Measurements from ENCODE around the gene GLO1.

Gene GLO1

GRCh38 chr6:38702558-38703397, at the start of gene GLO1:
GLO1 (minus strand) TSS chr6:38703145; CDS start chr6:38703054, 91 bp downstream.
- peak; percentile 98 for DNase-seq

DNA sequence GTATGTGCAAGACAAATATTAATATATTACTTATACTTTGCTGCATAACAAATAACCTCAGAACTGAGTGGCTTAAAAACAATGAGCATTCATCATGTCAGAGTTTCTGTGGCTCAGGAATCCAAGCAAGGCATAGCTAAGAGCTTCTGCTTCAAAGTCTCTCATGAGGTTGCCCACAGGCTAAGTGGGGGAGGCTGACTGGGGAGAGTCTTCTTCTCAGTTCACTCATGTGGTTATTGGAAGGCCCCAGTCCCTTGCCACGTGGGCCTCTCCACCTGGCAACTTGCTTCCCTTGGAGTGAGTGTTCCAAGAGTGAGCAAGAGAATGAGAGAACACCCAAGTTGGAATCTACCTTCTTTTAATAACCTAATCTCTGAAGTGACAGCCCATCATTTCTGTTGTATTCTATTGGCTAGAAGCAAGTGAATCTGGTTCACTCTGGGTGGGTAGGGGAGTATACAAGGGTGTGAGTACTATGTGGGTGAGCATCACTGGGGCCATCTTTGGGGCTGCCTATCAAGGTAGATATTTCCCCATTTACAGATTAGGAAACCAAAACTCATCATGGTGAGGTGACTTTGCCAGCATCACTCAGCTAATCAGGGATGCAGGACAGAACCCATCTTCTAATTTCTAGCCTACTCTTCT, 48.1 kb upstream of the GLO1 start:
- no peak for DNase-seq

DNA sequence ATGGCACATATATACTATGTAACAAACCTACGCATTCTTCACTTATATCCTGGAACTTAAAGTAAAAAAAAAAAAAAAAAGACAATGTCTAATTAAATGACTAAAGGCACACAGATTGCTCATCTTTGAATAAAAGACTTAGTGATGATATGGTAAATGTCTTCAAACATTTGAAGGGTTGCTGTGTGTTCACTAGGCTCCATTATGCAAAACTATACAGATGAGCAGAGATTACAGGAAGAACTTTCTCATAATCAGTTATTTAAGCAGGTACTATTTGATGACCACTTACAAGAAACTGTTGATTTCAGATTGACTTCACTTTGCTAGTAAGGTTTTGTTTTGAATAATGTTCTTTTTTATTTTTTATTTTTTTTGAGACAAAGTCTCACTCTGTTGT, 46.5 kb upstream of the GLO1 start:
- no peak for DNase-seq

DNA sequence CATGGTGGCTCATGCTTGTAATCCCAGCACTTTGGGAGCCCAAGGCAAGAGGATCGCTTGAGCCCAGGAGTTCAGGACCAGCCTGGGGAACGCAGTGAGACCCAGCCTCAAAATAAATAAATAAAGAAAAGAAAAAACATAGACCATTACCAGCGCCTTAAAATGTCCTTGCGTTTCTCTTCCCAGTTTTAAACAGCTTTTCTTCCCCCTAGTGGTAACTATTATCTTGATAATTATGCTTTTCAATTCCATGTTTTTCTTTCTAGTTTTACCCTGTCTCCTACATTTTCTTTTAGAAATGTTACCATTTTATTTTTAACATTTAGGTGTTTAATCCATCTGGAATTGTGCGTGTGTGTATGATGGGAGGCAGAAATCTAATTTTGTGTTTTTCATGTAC, 36.6 kb upstream of the GLO1 start:
- DNase-seq: peak; percentile 37

DNA sequence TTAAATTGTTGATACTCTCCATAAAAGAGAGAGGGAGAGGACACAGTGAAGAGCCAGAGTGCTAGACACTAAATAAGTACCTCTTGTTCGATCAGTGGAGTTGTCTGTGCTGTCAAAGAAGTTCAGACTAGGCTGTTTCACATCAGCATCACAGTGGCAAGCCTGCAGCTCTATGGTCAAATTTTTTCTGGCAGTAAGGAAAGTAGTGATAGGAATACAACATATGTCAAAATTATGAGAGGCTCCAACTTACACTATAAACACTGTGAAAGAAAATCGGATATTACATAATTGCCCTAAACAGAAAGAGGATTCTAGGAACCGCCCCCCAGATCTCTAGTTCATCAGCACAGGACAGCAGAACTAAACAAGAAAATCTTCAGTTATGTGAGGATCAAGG, 35.3 kb upstream of the GLO1 start:
- DNase-seq: no peak

GRCh38 chr6:38736951-38737350, 34.0 kb upstream of the GLO1 start:
- no peak for DNase-seq

DNA sequence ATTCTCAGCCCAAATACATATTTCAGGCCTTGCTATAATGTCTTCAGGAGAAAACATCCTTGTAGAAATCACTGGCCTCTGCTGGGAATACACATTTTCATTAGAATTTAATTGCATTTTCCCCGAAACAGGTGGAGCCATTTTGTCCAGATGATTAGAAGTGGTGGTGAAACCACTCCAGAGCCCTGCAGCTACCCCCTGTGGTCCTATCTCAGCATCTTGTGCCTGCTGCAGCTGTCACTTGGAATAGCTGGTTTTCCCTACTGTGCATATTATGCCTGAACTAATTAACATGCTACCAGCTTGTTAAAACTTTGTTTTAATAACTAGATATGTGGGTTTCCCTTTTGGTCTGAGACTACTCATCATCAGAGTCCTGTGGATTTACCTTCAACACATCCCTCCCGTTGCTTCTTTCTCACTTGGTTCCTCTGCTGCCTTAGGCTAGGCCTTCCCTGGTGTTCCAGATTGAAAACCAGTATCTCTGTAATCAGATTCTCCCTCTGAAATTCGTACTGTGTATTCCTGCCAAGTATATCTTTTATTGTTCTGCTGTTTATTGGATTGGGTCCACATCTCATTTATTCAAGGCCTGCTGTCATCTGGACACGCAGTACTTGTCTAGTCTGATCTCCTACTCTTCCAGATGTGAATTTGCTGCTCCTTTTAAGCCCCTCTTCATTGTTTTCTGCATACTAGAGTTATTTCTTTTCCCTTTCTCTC, 27.4 kb upstream of the GLO1 start:
- peak; percentile 94 for DNase-seq

DNA sequence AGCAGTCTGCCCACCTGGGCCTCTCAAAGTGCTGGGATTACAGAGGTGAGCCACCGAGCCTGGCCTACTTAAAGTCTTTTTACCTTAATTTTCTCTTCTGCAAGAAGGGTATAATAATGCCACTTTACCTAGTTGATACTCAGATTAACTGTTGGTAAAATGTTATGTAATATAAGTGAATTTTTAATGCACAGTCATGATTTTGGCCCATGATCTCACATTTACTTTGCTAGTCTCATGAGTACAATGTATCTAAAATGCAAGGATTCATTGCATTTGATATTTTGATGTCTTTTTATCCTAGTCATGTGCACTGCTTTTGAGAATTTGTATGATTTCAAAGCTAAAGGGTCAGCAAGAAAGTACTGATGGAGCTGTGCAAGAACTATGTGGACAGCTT, 25.3 kb upstream of the GLO1 start:
- DNase-seq: no peak

- no peak for DNase-seq
Observed at GRCh38 chr6:38725414-38726183, 22.7 kb upstream of the GLO1 start.

DNA sequence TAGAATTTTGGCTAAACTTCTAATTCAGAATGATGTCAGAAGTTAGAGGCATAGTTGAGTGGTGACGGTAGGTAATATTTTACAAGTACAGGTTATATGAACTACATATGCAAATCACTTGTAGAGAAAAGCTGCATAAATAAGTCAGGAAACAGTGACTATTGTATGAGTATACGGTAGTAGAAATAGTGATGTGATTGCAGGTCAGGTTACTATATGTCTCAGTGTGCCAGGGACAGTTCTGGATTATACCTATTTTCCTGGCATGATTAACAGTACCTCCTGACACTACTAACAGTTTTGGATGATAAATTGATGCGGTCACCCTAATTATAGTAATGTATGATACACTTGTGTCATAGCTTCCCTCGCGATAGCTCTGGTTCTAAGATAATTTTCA, 21.4 kb upstream of the GLO1 start:
- DNase-seq: no peak

DNA sequence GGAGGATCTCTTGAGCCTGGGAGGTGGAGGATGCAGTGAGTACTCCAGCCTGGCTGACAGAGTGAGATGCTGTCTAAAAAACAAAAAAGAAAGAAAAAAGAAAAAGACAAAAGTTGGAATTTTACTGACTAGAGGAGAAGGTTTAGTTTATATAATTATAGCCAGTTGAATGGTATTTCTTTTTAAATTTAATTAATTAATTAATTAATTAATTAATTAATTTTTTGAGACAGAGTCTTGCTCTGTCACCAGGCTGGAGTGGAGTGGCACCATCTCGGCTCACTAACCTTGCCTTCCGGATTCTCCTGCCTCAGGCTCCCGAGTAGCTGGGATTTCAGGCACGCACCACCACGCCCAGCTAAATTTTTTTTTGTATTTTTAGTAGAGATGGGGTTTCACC, 20.8 kb upstream of the GLO1 start:
- no peak for DNase-seq

- no peak for DNase-seq
Observed at GRCh38 chr6:38722727-38723334, 19.9 kb upstream of the GLO1 start.

DNA sequence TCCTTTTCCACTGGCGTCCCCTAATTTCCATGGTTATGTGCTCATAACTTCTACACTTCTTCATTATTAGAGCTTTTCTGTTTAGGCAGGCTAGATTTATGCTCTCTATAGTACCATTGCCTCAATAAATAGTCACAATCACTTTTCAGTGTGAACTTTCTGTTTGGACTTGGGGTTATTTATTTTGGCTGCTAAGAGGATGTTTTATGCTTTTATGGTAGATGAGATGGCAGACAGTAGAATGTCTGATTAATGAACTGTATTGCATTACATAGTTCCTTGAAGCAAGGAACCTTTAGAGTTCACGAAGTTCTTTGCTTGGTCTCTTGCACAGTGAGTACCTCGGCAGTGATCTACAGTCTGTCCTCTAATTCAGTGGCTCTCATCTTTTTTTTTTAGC, 19.1 kb upstream of the GLO1 start:
- no peak for DNase-seq

DNA sequence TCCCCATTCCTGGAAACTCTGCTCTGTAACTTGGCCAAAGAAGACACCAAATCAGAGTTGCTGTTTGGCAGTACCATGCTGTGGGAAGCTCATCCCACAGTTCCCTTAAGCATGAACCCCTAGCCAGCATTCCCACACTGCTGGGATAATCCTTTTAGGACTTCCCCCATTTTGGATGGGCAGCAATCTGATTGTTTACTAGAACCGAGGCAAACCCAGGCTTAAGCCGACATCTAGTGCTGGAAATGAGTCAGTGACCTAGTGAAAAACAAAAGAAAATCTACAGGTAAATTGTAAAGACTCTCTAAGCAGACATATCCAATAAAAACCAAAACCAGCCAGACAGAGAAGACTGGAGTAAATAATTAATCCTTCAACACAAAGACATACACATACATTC, 17.4 kb upstream of the GLO1 start:
- peak; percentile 16 for DNase-seq

DNA sequence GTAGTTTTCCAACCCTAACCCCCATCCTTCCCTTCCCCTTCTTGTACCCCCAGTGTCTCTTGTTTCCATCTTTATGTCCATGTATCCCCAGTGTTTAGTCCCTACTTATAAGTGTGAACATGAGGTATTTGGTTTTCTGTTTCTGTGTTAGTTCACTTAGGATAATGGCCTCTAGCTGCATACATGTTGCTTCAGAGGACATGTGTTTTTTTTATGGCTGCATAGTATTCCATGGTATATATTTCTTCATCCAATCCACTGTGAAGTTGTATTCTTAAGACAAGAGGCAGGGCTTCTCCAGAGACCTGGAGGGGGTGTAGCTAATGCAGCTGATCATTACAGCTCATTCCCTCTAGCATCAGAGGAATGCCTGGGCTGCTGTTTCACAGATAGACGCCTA, 16.4 kb upstream of the GLO1 start:
- no peak for DNase-seq

GRCh38 chr6:38716825-38717224, 13.9 kb upstream of the GLO1 start:
- no peak for DNase-seq

DNA sequence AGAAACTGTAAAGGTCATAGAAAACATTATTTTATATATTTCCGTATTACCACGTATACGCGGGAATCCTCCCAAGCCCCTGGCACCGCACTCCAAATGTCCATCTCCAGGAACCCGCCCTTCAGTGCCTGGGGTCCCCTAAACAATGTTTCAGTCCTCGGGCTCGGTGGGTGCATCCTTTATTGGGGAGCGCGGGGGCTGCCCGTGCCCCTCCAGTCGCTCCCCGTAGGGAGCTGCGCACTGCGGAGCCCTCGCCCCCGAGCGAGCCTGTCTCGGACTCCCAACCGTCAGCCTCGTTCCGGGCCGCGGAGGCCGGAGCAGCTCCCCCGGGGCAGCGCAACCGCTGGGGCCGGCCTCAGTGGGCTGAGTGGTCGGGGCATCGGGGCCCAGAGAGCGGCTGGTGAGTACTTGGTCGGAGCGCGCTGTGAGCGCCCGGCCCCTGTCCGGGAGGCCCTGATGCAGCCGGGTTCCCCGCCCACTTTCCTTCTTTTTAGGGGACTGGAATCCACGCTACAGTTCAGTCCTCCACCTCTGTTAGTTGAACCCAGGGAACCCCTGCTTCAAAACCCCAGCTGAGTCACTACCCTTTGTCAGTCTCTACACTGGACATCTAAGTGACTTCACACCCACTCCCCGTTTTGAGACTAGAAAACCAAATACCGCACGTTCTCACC, 12.2 kb upstream of the GLO1 start, which contains the start of gene DNAH8:
DNAH8 (plus strand) TSS at position 296 of the 674 bp plus-strand sequence. CDS start 7,499 bp downstream, outside the sequence.
- DNase-seq: no peak

GRCh38 chr6:38714239-38715015, 11.5 kb upstream of the GLO1 start:
- DNase-seq: no peak

DNA sequence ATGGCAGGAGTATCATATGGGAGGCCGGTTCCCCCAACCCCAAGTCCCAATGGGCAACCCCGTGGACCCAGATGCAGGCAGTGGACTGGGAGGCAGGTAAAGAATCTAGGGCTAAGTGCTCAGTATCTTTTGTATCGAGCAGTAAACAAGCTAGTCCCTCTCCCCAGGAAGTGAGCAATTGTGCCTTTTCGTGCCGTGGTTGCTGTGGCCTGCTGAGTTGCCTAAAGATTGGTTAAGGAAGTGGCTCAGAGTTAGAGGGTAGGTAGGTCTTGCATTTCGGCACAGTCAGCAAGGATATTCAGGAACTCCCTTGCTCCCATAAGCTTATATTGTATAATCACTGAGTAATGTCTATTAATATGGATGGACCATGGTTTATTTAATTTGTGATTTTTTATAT, 10.9 kb upstream of the GLO1 start:
- DNase-seq: no peak

GRCh38 chr6:38708496-38708895, 5.6 kb upstream of the GLO1 start:
- peak; percentile 16 for DNase-seq

- no peak for DNase-seq
Observed at GRCh38 chr6:38705924-38706323, 3.0 kb upstream of the GLO1 start.
